WI38 (cell line): ENCODE measurements around the gene LRRC43.

Source experiments
- H3K4me3 ChIP-seq: 2 replicates; pipeline ENCODE4 v1.5.1; 2011; ENCODE audit warnings: low read depth, mild to moderate bottlenecking, control low read depth, low read length
- TF ChIP-seq, protein P1 (sequence below): IDR thresholded peaks from 2 replicates; pipeline ENCODE4 v1.5.1; 2012; ENCODE audit warnings: low read depth, mild to moderate bottlenecking, control low read depth, low read length

Gene LRRC43

DNA sequence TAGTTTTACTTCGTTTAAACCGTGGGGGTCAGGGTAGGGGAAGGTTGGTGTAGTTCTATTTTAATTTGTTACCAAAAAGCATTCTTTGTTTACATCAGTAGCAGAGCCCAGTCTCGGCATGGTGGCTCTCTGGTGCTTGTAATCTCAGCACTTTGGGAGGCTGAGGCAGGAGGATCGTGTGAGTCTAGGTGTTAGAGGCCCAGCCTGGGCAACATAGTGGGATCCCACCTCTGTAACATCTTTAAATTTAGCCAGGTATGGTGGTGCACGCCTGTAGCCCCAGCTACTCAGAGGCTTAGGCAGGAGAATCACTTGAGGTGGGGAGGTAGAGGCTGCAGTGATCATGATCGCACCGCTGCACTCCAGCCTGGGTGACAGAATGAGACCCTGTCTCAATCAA lies 2.2 kb downstream of the LRRC43 start:
- TF ChIP-seq, protein P1, sequence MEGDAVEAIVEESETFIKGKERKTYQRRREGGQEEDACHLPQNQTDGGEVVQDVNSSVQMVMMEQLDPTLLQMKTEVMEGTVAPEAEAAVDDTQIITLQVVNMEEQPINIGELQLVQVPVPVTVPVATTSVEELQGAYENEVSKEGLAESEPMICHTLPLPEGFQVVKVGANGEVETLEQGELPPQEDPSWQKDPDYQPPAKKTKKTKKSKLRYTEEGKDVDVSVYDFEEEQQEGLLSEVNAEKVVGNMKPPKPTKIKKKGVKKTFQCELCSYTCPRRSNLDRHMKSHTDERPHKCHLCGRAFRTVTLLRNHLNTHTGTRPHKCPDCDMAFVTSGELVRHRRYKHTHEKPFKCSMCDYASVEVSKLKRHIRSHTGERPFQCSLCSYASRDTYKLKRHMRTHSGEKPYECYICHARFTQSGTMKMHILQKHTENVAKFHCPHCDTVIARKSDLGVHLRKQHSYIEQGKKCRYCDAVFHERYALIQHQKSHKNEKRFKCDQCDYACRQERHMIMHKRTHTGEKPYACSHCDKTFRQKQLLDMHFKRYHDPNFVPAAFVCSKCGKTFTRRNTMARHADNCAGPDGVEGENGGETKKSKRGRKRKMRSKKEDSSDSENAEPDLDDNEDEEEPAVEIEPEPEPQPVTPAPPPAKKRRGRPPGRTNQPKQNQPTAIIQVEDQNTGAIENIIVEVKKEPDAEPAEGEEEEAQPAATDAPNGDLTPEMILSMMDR, result no peak
- no peak overlapping the region for H3K4me3 ChIP-seq

DNA sequence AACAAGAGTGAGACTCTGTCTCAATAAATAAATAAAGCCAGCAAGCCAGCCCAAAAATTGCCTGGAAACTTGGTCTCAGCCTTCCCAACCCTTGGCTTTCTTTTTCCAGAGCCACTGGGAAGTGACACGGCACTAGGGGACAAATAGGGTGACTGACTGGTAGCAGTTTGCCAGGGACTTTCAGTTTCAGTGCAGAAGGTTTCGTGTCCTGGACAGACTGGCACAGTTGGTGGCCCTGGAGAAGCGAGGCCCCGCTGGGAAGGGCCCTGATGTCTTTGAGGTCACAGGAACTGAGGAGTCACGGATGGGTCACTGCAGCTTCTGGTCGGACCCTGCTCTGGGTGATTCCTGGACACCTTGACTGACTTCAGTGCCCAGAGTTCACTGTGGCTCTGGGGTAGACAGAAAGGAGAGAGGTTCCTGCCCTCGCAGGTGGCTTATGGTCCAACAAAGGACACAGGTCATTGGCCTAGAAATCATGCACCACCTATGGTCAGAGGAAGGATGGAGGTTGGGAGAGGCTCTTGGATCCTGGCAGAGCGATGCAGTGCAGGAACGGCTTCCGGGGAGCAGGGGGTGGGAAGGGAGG lies 2.7 kb downstream of the LRRC43 start:
- H3K4me3 ChIP-seq, result no peak overlapping the region
- TF ChIP-seq, protein P1, result no peak

DNA sequence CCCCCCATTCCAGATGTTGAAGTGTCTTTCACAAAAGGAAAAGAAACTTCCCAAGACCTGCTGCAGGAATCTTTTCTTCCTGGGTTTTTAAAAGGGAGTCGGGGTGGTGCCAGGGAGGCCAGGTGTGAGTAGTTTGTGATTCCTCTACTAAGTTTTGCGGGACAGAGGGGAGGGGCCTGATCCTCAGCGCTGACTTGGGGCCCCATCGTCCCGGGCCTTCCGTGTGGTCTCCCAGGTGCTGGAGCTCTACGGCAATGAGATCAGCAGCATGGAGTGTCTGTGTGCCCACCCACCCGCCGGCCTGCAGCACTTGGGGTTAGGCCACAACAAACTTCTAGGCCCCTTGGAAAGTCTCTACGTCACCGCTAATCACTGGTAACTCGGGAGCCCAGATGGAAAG lies 4.5 kb downstream of the LRRC43 start:
- no peak overlapping the region for H3K4me3 ChIP-seq

DNA sequence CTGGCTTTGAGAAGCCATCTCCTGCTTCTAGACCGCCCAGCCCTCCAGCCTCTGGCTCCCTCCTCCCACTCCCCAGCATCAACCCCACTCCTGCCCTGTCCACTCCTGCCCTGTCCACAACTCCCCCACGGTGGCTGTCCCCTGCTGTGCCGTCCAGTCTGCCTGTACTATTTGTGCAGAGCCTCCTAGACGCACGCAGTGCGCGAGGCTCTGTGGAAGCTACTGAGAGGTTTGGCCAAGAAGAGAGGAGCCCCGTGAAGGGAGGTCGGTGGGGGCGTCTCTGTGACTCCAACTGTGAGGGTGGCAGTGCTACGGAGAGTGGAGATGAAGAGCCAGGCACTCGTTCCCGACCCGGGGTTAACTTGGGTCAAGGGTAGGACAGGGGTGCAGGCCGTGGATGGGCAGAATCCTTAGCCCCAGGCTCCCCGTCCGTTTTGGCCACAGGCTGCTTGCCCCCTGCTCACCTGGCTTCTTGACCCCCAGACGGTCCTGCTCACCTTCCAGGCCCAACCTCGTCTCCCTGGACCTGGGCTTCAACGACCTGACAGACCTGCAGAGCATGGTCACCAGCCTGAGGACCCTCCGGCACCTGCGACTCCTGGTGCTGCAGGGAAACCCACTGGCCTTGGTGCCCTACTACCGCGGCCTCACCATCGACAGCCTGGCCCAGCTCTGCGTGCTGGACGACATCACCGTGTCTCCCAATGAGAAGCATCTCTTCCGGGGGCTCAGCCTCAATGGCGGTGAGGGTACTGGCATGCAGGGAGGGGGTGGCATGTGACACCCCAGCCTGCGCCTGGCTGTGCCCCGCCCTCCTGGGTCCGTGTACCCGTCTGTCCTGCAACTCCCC lies 6.9 kb downstream of the LRRC43 start:
- no peak overlapping the region for H3K4me3 ChIP-seq
- TF ChIP-seq, protein P1, result no peak

More for the DNA sequence above, 4.5 kb downstream of the LRRC43 start:
- TF ChIP-seq, protein P1, result no peak

DNA sequence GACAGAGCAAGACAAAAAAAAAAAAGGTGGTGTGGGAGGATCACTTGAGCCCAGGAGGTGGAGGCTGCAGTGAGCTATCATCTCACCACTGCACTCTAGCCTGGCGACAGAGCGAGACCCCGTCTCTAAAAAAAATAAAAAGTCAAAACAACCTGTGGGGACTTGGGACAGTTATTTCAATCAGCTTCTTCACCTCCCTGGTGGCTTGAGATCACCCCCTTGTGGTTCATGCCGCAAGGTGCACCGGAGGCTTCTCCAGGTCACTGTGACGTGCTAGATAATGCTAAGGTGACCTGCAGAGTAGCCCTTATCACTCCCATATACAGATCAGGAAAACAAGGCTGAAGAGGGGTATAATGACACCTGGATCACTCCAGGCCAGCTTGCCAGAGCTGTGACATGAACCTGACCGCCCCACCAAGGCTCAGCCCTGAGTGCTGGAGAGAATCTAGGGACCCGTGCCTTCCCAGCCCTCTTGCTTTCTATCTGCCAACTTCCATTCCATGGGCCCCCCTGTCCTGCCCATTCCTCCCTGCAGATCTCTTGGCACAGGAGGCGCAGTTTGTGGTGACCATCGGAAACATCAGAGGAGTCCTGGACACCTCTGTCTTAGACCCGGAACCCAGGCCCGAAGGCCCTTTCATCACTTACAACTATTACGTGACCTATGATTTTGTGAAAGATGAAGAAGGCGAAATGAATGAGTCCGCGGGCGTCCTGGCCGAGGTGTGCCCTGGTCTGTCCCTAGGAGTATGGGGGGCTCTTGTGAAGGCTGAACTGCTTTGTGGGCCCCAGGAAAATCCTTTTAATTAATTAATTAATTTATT lies 8.1 kb downstream of the LRRC43 start:
- TF ChIP-seq, protein P1, result peak; percentile 92
- H3K4me3 ChIP-seq, result no peak overlapping the region

DNA sequence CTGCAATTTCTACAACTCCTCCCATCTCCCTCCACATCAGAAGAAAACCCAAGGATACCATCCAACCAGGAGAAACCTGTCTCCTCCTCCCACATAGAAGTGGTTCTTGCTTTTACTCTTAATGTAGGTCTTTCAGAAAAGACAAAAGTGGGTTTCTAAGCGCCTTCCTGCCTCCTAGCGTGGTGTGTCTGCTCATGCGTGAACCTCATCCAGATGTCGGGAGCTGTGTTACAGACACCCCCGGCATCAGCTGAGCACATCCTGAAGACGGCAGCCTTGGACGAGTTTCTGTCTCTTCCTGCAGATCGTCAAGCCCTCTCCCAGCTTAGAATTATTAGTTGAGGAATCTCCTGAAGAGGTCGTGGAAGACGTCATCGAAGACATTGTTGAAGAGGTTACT lies 9.5 kb downstream of the LRRC43 start:
- TF ChIP-seq, protein P1, result no peak
- no peak overlapping the region for H3K4me3 ChIP-seq
